Activated T-helper 1 cell treated with Interleukin-2 at 50 U/mL for 16 hours (primary cell): Measurements from ENCODE around the gene CALR3.

Experiments
- DNase-seq: peaks from one replicate; pipeline ENCODE4 v3.0.0-alpha.2; 2020; ENCODE audit warnings: low read depth

CALR3 gene

DNA sequence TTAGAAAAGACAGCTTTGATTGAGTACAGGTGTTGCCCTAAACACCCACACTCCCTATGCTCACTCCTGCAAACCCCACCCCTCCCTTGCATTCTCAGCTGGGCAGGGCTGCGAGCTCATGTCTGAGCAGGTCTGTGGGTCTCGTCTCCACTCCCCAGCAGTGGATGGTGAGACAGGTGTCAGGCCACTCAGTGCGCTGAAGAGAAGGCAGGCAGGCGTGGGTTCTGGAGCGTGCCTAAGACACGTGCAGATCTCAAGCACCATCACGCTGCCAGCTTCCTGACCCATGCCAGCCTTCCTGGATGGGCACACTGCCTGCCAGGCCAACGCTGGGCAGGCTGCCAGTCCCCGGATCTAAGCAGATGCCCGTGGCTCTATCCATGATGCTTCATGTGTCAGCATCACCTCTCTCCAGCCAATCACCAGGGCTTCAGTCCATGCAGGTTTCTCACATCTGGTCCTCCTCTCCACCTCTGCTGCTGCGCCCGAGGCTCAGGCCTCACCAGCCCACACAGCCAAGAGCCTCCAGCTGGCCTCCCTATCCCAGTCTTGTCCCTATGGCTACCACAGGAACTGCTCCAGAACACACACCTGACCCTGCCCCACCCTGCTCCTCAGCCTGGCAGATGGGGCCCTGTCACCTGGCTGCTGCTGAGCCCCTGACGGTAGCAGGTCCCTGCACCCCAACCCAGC is 66.8 kb downstream of the CALR3 start:
- no peak for DNase-seq
